Renal cortex interstitium (tissue), 11 donors: Measurements from ENCODE around the gene PHF21A. TPM values are rescaled to one million over a fixed set of nuclear protein-coding genes. Genes with fewer than 3 reads are reported as not detected.
A peak's percentile ranks its signal among the peaks of the same experiment; 100 is the strongest.

Experiments used
- DNase-seq, 11 donors: peaks; one replicate each; pipeline ENCODE4 v3.0.0-alpha.2; 2013; ENCODE audit warnings: low read depth in 9 of 11, low spot score in 4 of 11; ENCODE audit errors: extremely low read depth in 1 of 11
- polyA plus RNA-seq, 3 donors: library from polyadenylated mRNA; unstranded; fragments of 120-200 nt; gene quantifications; one replicate each; pipeline ENCODE4 v1.2.1, GENCODE V29; 2013; ENCODE audit not compliant: insufficient read length in 3 of 3

The PHF21A gene
- polyA plus RNA-seq, 3 donors: 47.1 to 59.5 (median 52.6) TPM

DNA sequence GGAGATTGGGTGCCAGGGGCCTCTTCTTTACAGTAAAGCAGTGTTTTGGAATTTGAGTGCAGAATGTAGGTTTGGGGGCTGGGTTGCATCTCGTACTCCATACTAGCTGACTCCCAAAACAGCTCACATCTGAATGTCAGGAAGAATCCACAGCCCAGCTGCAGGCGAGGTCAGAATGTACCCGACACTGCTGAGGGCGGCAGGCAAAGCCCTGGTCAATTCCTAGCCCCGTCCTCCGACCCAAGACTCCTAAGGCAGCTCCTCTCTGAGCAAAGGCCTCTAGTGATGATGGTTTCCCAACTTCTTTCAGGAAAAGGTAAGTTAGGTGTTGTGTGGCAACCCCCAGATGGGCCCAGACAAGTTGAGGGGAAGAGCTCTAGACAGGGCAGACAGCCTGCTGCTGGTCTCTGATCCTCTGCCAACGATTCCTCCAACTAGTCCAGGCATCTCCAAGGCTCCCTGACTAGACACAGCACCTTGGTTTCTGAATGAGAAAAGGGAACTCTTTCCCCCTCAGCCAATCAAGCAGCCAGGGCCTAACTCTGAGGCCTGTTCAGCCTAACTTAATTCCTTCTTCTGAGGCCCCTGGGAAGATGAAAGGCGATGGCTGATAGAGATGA, 190.2 kb downstream of the PHF21A start:
- no peak for DNase-seq

GRCh38 chr11:45930031-45930794, 191.0 kb downstream of the PHF21A start:
- DNase-seq: no peak

- no peak for DNase-seq
Measured at GRCh38 chr11:45929486-45930030, 191.7 kb downstream of the PHF21A start.

GRCh38 chr11:45928535-45929215, 192.6 kb downstream of the PHF21A start:
- no peak for DNase-seq

GRCh38 chr11:45927684-45928413, 193.4 kb downstream of the PHF21A start:
- no peak for DNase-seq

DNA sequence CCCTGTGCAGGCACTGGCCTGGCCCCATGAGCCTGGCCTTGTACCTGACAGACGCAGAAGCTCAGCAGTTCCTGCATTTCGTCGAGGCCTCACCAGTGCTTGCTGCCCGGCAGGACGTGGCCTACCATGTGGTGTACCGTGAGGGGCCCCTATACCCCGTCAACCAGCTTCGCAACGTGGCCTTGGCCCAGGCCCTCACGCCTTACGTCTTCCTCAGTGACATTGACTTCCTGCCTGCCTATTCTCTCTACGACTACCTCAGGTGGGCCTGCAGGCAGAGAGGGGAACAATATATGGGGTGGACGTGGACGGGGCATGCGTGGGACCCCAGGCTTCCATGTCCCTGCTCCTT, 193.9 kb downstream of the PHF21A start:
- DNase-seq: no peak

DNA sequence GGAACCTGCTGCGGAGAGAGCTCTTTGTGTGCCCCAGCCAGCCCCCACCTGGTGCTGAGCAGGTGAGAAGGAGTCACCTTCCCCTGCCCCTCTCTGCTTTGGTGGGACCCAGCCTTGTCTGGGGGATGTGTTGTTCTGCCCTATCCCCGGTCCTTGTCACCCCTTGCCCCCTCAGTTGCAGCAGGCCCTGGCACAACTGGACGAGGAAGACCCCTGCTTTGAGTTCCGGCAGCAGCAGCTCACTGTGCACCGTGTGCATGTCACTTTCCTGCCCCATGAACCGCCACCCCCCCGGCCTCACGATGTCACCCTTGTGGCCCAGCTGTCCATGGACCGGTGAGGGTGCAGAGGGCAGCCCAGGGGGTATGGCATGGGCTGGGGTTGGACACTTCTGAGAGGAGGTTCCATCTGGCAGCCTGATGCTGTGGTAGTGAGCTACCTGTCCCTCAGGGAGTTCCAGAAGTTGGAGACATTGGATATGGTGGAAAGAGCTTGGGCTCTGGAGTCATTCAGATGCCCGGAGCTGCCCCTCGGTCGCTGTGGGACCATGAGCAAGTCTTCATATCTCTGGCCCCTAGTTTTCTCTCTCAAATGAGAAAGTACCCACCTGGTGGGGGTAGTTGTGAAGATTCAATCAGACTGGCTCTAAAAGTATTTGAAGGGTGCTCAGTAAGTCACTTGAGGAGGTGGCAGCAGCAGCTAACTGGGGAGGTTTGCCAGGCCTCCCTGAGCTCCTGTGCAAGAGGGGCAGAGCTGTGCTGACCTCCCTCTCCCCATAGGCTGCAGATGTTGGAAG, 194.5 kb downstream of the PHF21A start:
- DNase-seq: no peak

DNA sequence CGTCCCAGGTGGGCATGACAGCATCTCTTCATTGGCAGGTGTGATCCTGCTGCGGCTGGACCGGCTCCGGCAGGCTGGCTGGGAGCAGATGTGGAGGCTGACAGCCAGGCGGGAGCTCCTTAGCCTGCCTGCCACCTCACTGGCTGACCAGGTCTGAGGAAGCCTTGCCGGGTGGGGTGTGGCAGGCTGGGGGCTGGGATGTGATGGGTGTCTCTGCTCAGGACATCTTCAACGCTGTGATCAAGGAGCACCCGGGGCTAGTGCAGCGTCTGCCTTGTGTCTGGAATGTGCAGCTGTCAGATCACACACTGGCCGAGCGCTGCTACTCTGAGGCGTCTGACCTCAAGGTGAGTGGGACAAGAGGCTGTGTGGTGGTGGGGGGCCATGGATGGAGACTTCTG, 195.3 kb downstream of the PHF21A start:
- DNase-seq: no peak

DNA sequence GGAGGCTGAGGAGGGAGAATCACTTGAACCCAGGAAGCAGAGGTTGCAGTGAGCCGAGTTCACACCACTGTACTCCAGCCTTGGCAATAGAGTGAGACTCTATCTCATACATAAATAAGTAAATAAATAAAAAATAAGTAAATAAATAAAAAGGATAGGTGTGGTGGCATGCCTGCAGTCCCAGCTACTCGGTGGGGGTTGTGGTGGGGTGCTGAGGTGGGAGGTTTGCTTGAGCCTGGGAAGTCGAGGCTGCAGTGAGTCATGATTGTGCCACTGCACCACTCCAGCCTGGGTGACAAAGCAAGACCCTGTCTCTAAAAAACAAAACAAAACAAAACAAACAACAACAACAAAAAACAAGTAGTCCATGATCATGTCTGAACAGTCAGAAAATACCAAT, 195.7 kb downstream of the PHF21A start:
- DNase-seq: no peak

DNA sequence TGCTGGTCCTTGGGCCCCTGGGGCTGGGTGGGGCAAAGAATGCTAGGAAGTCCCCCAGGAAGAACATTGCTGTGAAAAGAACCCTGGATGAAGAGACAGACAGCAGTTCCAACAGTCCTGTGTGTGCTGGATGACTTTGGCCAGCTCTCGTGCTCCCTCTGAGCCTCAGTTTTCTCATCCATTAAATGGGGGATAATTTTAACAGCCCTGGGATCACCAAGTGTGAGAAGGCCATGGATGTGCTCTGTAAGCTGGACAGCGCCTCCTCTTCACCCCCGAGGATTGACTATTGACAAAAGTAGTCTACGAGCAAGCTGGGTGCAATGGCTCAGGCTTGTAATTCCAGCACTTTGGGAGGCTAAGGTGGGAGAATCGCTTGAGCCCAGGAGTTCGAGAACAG, 196.3 kb downstream of the PHF21A start:
- DNase-seq: no peak

DNA sequence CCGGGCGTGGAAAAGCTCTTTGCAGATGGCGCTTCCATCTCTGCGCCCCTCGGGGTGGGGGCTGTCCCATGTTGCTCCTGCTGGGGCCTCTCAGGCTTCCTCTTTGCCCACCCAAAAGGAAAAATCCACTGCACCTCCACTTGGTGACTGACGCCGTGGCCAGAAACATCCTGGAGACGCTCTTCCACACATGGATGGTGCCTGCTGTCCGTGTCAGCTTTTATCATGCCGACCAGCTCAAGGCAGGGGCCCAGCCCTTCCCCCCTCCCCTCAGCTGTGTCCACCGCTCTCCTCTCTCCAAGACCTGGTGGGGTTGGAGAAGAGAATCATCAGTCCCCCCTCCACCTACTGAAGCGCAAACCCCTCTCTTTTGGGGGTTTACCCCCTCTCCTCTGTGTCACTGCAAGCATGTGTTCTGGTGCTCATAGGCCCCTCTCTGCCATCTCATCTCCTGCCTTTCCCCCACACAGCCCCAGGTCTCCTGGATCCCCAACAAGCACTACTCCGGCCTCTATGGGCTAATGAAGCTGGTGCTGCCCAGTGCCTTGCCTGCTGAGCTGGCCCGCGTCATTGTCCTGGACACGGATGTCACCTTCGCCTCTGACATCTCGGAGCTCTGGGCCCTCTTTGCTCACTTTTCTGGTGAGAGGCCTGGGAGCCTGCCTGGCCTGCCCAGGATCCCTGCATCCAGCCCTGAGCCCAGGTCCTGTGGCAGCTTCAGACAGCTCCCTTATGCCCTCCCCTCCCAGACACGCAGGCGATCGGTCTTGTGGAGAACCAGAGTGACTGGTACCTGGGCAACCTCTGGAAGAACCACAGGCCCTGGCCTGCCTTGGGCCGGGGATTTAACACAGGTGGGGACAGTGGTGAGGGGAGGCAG, 197.0 kb downstream of the PHF21A start:
- no peak for DNase-seq

DNA sequence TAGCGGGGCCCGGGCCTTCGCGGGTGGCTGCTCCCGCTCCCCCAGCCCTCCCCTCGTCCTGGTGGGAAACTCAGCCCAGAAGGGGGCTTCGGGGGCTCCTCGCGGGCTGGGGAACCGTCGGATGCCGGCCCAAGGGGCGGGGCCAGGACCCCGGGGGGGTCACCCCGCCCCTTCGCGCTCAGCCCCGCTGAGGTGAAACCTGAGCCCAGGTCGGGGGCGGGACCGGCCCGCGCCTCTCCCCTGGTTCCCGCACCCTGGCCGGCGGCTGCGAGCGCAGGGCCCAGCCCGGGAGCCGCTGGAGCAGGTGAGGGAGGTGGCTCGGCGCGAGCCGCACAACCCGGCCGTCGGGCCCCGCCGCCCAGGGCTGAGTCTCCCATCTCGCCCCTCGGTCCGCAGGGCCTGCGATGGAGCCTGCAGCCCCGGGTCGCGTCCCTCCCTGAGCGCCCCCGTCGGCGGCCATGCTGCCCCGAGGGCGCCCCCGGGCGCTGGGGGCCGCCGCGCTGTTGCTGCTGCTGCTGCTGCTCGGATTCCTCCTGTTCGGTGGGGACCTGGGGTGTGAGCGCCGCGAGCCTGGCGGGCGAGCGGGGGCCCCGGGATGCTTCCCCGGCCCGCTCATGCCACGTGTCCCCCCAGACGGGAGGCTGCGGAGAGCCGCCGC, 198.7 kb downstream of the PHF21A start, which contains the start of gene LARGE2:
TSS of gene LARGE2 (plus strand) at position 232 of the 658 bp plus-strand sequence. CDS start at position 459, 227 bp downstream.
- DNase-seq: peak in 1 of 11 donors; percentile 45

GRCh38 chr11:45921561-45922424, 199.5 kb downstream of the PHF21A start:
- DNase-seq: peak in 4 of 11 donors; percentile 46 to 70 (median 58)

DNA sequence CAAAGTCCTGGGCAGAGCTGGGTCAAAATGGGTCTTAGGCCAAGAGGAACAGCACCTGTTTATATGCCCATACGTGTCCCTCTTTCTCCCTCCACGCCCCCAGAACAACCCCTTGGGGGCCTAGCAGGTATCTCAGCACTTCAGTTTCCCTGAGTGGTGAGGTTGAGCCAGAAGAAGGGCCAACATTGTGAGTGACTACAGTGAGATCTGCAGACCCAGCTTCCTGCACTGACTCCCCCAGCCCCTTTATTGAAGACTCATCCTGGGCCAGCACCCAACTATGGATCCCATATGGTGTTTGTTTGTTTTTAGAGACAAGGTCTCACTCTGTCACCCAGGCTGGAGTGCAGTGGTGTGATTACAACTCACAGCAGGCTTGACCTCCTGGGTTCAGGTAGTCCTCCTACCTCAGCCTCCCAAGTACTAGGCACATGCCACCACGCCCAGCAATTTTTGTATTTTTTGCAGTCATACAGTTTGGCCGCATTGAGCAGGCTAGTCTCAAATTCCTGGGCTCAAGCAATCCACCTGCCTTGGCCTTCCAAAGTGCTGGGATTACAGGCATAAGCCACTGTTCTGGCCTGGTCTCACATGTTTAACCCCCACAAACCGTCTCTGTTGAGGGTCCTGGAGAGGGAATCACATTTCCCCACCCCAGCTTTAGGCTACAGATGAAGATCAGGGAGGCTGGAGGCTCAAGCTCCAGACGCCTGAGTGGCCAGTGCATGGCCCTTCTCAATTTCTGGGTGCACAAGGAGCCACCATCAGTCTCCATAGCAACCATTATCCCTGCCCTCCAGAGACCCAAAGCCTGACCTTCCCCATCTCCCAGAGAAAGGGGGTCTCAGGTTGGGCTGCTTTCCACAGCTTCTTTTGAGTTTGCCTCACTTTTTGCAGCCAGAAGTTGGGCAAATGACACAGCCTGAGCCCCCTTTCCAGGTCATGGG, 200.4 kb downstream of the PHF21A start:
- DNase-seq: no peak
